Measurements from ENCODE around the gene DAB1. TPM values are rescaled to one million over a fixed set of nuclear protein-coding genes. Genes with fewer than 3 reads are reported as not detected.

Gene DAB1
- polyA plus RNA-seq, 3 donors = not detected

GRCh38 chr1:57461405-57461804 lies 37.5 kb upstream of the DAB1 start:
- TF ChIP-seq, protein P1, sequence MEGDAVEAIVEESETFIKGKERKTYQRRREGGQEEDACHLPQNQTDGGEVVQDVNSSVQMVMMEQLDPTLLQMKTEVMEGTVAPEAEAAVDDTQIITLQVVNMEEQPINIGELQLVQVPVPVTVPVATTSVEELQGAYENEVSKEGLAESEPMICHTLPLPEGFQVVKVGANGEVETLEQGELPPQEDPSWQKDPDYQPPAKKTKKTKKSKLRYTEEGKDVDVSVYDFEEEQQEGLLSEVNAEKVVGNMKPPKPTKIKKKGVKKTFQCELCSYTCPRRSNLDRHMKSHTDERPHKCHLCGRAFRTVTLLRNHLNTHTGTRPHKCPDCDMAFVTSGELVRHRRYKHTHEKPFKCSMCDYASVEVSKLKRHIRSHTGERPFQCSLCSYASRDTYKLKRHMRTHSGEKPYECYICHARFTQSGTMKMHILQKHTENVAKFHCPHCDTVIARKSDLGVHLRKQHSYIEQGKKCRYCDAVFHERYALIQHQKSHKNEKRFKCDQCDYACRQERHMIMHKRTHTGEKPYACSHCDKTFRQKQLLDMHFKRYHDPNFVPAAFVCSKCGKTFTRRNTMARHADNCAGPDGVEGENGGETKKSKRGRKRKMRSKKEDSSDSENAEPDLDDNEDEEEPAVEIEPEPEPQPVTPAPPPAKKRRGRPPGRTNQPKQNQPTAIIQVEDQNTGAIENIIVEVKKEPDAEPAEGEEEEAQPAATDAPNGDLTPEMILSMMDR (IDR thresholded peaks at IDR 0.05) = no peak
- H3K4me3 Mint-ChIP-seq = no peak overlapping the region
- H3K9ac ChIP-seq (ENCODE audit: insufficient read depth, low read length, poor library complexity, severe bottlenecking) = no peak overlapping the region
- DNase-seq = no peak
- no CpG with 5 or more reads among the region's 2 CpGs for WGBS (ENCODE audit: insufficient coverage)
- H2AFZ ChIP-seq (ENCODE audit: insufficient read depth, low read depth, low read length, poor library complexity, severe bottlenecking) = no peak overlapping the region
- H3K4me2 ChIP-seq (replicated peaks; ENCODE audit: extremely low read depth, low read length, poor library complexity, severe bottlenecking) = no peak overlapping the region
- no peaks in the 10 kb centered on the region for H3K4me1 Mint-ChIP-seq
- H3K36me3 Mint-ChIP-seq = no peaks in the 10 kb centered on the region
- H3K79me2 ChIP-seq (ENCODE audit: insufficient read depth, low read length) = no peaks in the 10 kb centered on the region
- no peaks in the 10 kb centered on the region for H3K4me1 ChIP-seq (ENCODE audit: control insufficient read depth in 1 of 2, insufficient read depth in 2 of 2, low read length in 2 of 2)
- H3K27ac ChIP-seq (ENCODE audit: low read depth in 1 of 2, low read length in 2 of 2) = no peak overlapping the region
- H3K27ac Mint-ChIP-seq = no peak overlapping the region
- no peaks in the 10 kb centered on the region for H4K20me1 ChIP-seq (ENCODE audit: insufficient read depth, low read length)
- intact Hi-C loops (cut with micrococcal nuclease) = no loop called here
- H3K9me3 ChIP-seq (replicated peaks in 1 of 2; ENCODE audit: control insufficient read depth in 1 of 2, insufficient read depth in 1 of 2, low read length in 2 of 2) = no peaks in the 10 kb centered on the region
- no peak overlapping the region for H3K4me3 ChIP-seq (replicated peaks in 1 of 3; ENCODE audit: low read depth in 2 of 3, low read length in 3 of 3)
- H3K36me3 ChIP-seq (replicated peaks in 1 of 2; ENCODE audit: control insufficient read depth in 1 of 2, insufficient read depth in 2 of 2, low read length in 2 of 2) = no peaks in the 10 kb centered on the region
- peaks cover 0 to 3% (median 0%) of the 10 kb centered on the region in 3 donors for H3K27me3 Mint-ChIP-seq (ENCODE audit: low read depth in 3 of 3)
- H3K9me3 Mint-ChIP-seq = peaks cover 0 to 5% (median 1%) of the 10 kb centered on the region in 7 donors
- no peaks in the 10 kb centered on the region for H3K27me3 ChIP-seq (ENCODE audit: control insufficient read depth in 2 of 2, insufficient read depth in 2 of 2, low read length in 2 of 2)

- H3K27ac Mint-ChIP-seq = no peak overlapping the region
- Histone ChIP-seq H3K9ac (ENCODE audit: insufficient read depth, low read length, poor library complexity, severe bottlenecking) (no peak overlapping the region), H4K20me1 (ENCODE audit: insufficient read depth, low read length) (no peaks in the 10 kb centered on the region), H3K4me3 (replicated peaks in 1 of 3; ENCODE audit: low read depth in 2 of 3, low read length in 3 of 3) (no peak overlapping the region), H3K79me2 (ENCODE audit: insufficient read depth, low read length) (no peaks in the 10 kb centered on the region), H2AFZ (ENCODE audit: insufficient read depth, low read depth, low read length, poor library complexity, severe bottlenecking) (no peak overlapping the region), H3K9me3 (replicated peaks in 1 of 2; ENCODE audit: control insufficient read depth in 1 of 2, insufficient read depth in 1 of 2, low read length in 2 of 2) (no peaks in the 10 kb centered on the region), H3K36me3 (replicated peaks in 1 of 2; ENCODE audit: control insufficient read depth in 1 of 2, insufficient read depth in 2 of 2, low read length in 2 of 2) (no peaks in the 10 kb centered on the region), H3K4me2 (replicated peaks; ENCODE audit: extremely low read depth, low read length, poor library complexity, severe bottlenecking) (no peak overlapping the region), H3K27me3 (ENCODE audit: control insufficient read depth in 2 of 2, insufficient read depth in 2 of 2, low read length in 2 of 2) (no peaks in the 10 kb centered on the region), H3K27ac (ENCODE audit: low read depth in 1 of 2, low read length in 2 of 2) (no peak overlapping the region), H3K4me1 (ENCODE audit: control insufficient read depth in 1 of 2, insufficient read depth in 2 of 2, low read length in 2 of 2) (no peaks in the 10 kb centered on the region)
- peaks cover 0 to 7% (median 3%) of the 10 kb centered on the region in 7 donors for H3K9me3 Mint-ChIP-seq
- WGBS (ENCODE audit: insufficient coverage) = 71% methylated on average over 1 of the region's 5 CpGs
- H3K36me3 Mint-ChIP-seq = no peaks in the 10 kb centered on the region
- no peaks in the 10 kb centered on the region for H3K27me3 Mint-ChIP-seq (ENCODE audit: low read depth in 3 of 3)
- TF ChIP-seq, protein P1 (IDR thresholded peaks at IDR 0.05) = no peak
- DNase-seq = no peak
- H3K4me3 Mint-ChIP-seq = no peak overlapping the region
- intact Hi-C loops (cut with micrococcal nuclease) = no loop called here
- H3K4me1 Mint-ChIP-seq = no peaks in the 10 kb centered on the region
These were observed 27.7 kb upstream of the DAB1 start for GRCh38 chr1:57451516-57451915.

All from CD14-positive monocyte (primary cell).